HG03439 (cell line): ENCODE measurements around the gene SNRPA1.
A peak's percentile ranks its signal among the peaks of the same experiment; 100 is the strongest.
"Not testable (repeated sequence)": the region's sequence is repeated elsewhere in the genome, so short reads cannot be mapped to it uniquely, and the experiment has no call there.

Source experiments
- ATAC-seq: cut with Tn5 transposase; IDR thresholded peaks from one replicate; pipeline ENCODE4 v1.9.1; 2021; ENCODE audit warnings: mild to moderate bottlenecking, moderate library complexity; ENCODE audit not compliant: unreplicated experiment

SNRPA1 gene

DNA sequence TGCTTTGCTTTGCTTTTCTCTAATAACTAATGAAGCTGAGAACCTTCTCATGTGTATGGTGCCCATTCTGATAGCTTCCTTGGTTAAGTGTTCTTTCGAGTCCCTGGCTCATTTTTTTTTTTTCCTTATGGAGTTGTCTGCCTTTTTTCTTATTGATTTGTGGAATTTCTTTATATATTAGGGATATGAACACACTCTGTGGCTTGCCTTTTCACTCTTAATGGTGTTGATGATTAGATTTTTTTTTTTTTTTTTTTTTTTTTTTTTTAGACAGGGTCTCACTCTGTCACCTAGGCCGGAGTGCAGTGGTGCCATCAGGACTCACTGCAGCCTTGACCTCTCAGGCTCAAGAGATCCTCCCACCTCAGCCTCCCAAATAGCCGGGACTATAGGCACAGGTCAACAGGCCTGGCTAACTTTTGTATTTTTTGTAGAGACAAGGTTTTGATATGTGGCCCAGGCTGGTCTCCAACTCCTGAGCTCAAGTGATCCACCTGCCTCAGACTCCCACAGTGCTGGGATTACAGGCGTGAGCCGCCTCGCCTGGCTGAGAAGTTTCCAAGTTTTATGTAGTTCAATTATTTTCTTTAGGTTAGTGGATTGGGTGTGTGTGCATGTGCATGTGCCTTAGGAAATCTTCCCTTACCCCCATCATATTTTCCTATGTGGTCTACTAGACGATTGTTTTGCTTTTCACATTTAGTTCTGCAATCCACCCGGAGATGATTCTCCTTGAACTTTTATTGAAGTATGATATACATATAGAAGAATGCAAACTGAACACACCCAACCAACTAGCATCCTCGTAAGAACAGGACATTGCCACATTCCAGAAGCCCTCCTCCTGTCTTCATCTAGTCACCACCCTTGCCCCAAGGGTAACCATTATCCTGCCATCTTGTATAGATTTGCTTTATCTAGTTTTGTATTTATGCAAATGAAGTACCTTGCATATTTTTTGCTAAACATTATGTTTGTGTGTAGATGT is 1.7 kb upstream of the SNRPA1 start:
- ATAC-seq: no peak

DNA sequence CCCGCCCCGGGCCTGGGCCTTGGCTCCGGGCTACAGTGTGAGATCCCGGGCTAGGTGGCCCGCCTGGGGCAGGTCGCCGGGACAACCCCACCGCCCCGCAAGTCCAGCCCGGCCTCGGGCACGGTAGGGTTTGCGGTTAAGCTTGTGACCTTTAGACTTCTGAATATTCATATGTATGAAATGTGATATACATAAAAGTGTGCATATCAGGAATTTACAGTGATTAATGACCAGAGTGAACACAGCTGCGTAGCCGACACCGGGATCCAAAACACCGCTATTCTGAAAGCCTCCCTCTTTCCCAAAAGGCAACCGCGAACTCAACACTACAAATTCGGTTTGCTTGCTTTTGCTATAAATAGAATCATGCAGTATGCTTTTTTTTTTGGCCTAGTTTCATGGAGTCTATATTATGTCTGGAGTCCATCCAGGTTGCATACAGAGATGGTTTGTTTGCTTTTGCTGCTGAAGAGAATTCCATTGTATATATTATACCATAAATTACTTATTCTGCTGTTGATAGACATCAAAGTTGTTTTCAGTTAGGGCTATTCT is 636 bp upstream of the SNRPA1 start:
- ATAC-seq: no peak

- no peak for ATAC-seq
These were observed 1.9 kb downstream of the SNRPA1 start for GRCh38 chr15:101293122-101293521.

GRCh38 chr15:101288905-101289513 is 6.0 kb downstream of the SNRPA1 start:
- ATAC-seq: no peak

DNA sequence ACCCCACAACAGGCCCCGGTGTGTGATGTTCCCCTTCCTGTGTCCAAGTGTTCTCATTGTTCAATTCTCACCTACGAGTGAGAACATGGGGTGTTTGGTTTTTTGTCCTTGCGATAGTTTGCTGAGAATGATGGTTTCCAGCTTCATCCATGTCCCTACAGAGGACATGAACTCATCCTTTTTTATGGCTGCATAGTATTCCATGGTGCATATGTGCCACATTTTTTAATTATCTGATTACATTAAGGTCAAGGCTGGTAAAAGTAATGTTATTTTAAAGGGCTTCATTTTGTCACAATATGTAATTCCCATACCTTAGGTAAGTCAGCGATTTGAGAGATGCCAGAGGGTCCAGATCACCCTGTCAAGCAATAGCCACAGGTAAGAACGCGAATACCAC is 7.7 kb downstream of the SNRPA1 start:
- not testable (repeated sequence) for ATAC-seq

GRCh38 chr15:101286471-101287114 is 8.5 kb downstream of the SNRPA1 start:
- no peak for ATAC-seq

- ATAC-seq: no peak
These were observed 11.1 kb downstream of the SNRPA1 start for GRCh38 chr15:101283931-101284330.

DNA sequence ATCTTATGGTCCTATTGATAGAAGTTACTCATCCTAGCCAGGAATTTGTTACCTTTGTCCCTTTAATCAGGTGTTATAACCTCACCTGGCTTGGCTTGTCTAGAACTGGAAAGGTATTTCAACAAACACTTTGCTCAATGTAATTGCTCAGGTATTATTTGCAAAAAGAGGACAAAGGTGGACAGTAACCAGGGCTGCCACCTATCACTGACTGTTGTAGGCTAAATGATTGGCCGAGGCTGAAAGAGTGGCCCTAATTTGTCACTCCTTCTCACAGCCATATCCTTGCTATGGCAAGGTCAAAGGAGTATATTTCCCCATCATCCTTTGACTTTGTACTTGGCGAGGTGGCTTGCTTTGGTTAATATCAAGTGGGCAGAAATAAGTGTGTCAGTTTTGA is 15.0 kb downstream of the SNRPA1 start:
- ATAC-seq: no peak

GRCh38 chr15:101277943-101278564 is 17.0 kb downstream of the SNRPA1 start:
- ATAC-seq: no peak

- ATAC-seq: peak; percentile 84
These were observed 17.8 kb downstream of the SNRPA1 start, which contains the start of gene SELENOS for GRCh38 chr15:101277038-101277822. Gene SELENOS, minus strand, starts transcription at chr15:101277485. Its CDS starts 68 bp downstream, at chr15:101277417.

GRCh38 chr15:101276501-101277037 is 18.5 kb downstream of the SNRPA1 start:
- peak; percentile 31 for ATAC-seq

DNA sequence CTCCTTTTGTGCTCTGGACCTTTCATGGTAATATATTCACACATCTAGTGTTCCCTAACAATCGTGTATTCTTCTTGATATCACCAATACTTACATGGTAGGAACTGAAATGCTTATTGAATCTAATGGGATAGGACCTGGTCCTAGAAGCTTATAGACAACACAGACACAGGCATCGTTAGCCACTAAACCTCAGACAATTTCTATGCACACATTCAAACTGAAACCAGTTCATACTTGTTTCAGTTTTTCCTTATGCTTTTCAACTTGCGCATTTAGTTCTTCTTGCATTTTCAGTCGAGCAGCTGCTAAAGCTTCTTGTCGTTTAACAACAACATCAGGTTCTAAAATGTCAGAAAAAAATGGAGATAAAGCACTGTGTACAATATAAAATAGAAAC is 20.0 kb downstream of the SNRPA1 start:
- peak; percentile 28 for ATAC-seq

DNA sequence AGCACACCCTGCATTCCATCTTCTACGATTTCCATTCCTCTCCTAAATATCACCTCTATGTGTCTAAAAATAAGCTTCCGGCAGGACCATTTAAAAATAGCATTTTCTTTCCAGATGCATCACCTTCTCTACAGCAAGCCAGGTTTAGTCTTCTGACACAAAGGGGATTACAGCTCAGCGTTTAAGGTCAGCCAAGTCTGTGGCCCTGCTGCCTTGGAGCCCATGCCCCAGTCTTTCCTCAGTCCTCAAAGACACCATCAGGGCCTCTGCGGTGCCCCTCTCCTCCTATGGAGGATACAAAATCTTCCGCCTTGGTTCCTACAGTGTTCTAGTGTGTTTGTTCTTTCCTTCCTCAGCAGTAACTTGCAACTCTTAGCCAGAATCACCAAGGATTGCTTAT is 21.5 kb downstream of the SNRPA1 start:
- no peak for ATAC-seq

DNA sequence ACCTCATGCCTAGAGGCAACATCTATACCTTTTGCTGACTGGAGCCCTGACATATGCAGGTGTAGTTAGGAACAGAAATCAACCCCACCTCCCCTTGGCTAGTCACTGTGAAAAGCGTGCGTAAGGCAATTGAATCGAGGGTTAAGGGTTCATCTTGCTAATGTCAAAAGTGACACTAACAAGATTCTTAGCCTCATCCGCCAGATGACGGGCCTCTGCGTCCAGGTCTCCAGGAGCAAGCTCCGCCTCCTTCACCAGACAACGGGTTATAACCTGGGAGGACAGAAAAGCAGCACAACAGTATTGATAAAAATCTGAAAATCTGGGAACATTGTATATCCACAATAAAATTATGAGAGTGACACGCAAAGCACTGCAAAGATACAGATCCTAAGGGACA is 22.5 kb downstream of the SNRPA1 start:
- ATAC-seq: no peak

- ATAC-seq: no peak
These were observed 25.4 kb downstream of the SNRPA1 start for GRCh38 chr15:101269479-101270223.

DNA sequence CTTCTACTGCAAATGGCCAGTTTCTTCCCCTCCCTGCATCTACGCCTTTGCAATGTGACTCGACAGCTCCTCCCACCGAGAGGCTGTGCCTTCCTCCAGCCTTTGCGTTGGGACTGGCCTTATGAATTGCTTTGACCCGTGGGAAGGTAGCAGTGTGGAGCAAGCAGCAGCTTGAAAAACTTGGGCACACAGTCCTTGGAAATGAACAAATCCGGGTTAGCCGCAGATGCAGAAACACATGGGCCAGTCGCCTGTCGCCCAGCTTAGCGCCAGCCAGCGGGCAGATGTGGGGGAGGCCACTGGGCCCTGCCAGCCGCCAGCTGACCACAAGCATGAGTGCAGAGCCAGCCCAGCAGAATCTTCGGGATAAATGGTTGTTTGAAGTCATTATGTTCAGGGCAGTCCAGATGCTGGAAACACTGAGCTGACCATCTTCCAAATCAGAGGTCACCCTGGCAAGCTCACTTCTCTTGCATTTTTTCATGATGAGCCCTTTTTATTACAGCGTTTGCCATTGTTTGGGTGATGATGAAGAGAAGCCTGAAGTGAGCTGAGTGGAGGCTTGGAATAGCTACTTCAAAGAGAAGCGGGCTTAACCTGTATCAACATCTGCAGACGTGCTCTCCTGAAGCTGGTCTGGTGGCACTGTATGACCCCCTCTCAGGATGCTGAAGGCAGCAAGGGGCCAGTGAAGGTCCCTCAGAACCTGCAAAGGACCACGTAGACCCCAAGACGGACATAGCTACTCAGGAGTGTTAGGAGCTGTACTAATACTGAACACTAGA is 27.5 kb downstream of the SNRPA1 start:
- no peak for ATAC-seq

DNA sequence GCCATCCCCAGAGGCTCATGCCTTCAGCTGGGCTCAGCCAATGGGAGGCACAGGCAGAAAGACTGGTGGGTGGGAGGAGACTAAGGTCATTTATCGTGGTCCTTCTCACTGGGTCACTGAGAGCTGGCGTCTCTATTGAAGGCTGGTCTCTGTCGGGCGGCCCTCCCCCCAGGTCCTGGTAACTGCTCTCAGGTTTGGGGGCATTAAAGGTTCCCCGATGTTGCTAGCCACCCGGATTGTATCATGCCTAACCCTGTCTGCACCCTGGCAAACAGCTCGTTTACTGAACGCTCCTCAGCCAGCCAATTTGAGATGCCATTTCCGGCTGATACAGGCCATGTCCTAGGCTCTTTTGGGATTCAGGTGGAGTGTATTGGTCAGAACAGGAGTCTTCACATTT is 28.3 kb downstream of the SNRPA1 start:
- ATAC-seq: no peak

- ATAC-seq: no peak
These were observed 29.0 kb downstream of the SNRPA1 start for GRCh38 chr15:101266034-101266433.
